ENCODE measurements around the gene ARHGEF17. TPM values are rescaled to one million over a fixed set of nuclear protein-coding genes. Genes with fewer than 3 reads are reported as not detected.

Gene ARHGEF17
- total and polyA plus RNA-seq, 2 experiments from 2014 or later, result 15.3 to 23.5 TPM

DNA sequence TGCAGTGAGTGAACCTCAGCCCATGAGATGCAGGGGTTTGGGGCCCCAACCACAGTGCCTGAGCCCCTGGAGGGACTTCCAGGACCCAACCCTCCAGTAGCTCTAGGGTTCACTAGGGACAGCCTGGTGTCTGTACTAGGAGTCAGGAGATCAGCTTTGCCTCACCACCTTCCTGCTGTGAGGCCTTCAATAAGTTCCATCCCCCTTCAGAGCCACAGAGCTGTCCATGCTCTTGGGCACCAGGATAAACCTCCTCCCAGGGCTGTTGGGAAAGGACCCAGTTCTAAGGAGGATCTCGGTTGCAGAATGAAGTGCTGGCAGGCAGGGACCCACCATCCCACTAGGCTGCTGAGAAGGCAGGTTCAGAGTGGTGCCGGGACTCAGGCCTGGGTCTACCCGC is 9.7 kb downstream of the ARHGEF17 start:
- H3K4me1 ChIP-seq (ENCODE audit: insufficient read depth), result peaks cover 57% of the 10 kb centered on the region
- H3K36me3 ChIP-seq (ENCODE audit: low read depth), result no peaks in the 10 kb centered on the region
- no peaks in the 10 kb centered on the region for H3K9me3 ChIP-seq (ENCODE audit: low read depth)
- no peak for TF ChIP-seq EZH2phosphoT487 (IDR thresholded peaks at IDR 0.05; ENCODE audit: insufficient read depth, low read depth)
- no peak for TF ChIP-seq EZH2 (IDR thresholded peaks at IDR 0.05; ENCODE audit: insufficient read depth, poor library complexity, severe bottlenecking)
- H3K27ac ChIP-seq, result no peak overlapping the region
- H3K4me2 ChIP-seq (ENCODE audit: unreplicated experiment), result no peak overlapping the region
- no peak overlapping the region for H2AFZ ChIP-seq
- WGBS, 2 experiments (ENCODE audit: low coverage in 1 of 2, low lambda C conversion rate in 2 of 2, missing lambda C conversion rate in 2 of 2), result 75 to 86% methylated on average over 1 to 3 of the region's 3 CpGs
- H3K4me3 ChIP-seq, result no peak overlapping the region
- H3K27me3 ChIP-seq (replicated peaks; ENCODE audit: insufficient read depth), result no peaks in the 10 kb centered on the region
- H4K20me1 ChIP-seq (ENCODE audit: insufficient read depth), result 0 out of 2 replicates have a peak, but pooled peaks cover 6% of the 10 kb centered on the region
- peaks cover 41% of the 10 kb centered on the region for H3F3A ChIP-seq (ENCODE audit: insufficient read depth)
- DNase-seq, result no peak
- H3K9me2 ChIP-seq (ENCODE audit: insufficient read depth), result no peaks in the 10 kb centered on the region
- no peak overlapping the region for H3K9ac ChIP-seq
- H3K79me2 ChIP-seq (ENCODE audit: insufficient read depth), result peaks cover 100% of the 10 kb centered on the region
- in situ Hi-C loops (cut with MboI), result no loop called here

GRCh38 chr11:73318501-73319011 is 10.5 kb downstream of the ARHGEF17 start:
- Histone ChIP-seq H3K4me2 (ENCODE audit: unreplicated experiment) (no peak overlapping the region), H3K27ac (no peak overlapping the region), H3F3A (ENCODE audit: insufficient read depth) (peaks cover 39% of the 10 kb centered on the region), H3K36me3 (ENCODE audit: low read depth) (no peaks in the 10 kb centered on the region), H4K20me1 (ENCODE audit: insufficient read depth) (0 out of 2 replicates have a peak, but pooled peaks cover 6% of the 10 kb centered on the region), H3K9me3 (ENCODE audit: low read depth) (no peaks in the 10 kb centered on the region), H3K4me1 (ENCODE audit: insufficient read depth) (peaks cover 56% of the 10 kb centered on the region), H2AFZ (no peak overlapping the region), H3K9ac (no peak overlapping the region), H3K9me2 (ENCODE audit: insufficient read depth) (no peaks in the 10 kb centered on the region), H3K79me2 (ENCODE audit: insufficient read depth) (peaks cover 100% of the 10 kb centered on the region), H3K27me3 (replicated peaks; ENCODE audit: insufficient read depth) (no peaks in the 10 kb centered on the region), H3K4me3 (no peak overlapping the region)
- no peak for DNase-seq
- WGBS, 2 experiments (ENCODE audit: low coverage in 1 of 2, low lambda C conversion rate in 2 of 2, missing lambda C conversion rate in 2 of 2), result 74 to 77% methylated on average over 8 of the region's 8 CpGs
- in situ Hi-C loops (cut with MboI), result no loop called here
- TF ChIP-seq EZH2phosphoT487 (IDR thresholded peaks at IDR 0.05; ENCODE audit: insufficient read depth, low read depth) (no peak), EZH2 (IDR thresholded peaks at IDR 0.05; ENCODE audit: insufficient read depth, poor library complexity, severe bottlenecking) (no peak)

DNA sequence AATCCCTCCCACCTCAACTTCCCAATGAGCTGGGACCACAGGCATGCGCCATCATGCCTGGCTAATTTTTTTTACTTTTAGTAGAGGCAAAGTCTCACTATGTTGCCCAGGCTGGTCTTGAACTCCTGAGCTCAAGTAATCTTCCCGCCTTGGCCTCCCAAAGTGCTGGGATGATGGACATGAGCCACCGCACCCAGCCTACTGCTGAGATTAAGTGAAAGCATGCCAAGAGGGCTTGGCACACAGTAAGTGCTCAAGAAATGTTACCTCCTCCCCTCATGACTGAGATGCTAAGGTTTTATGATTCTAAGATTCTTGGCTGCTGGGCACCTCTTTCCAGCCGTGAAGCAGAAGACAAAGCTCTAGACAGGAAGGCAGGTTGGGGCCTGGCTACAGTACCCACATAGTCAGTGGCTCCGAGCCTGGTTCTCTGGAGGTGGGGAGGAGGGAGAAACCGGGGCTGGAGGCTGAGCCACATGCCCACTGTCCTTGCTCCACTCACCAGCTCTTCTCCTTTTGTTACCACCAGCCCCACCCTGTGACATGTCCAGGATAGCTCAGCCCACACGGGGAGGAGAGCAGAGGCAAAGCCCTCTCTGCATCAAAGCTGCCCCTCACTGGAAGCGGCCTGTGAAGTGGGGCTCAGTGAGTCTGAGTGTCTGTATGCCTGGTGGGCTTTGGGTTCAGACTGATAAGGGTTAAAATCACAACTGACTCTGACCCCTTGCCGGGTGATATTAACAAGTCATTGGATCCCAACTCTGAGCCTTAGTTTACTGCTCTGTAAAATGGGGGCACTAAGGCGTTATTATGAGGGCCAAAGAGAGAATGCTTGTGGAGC is 12.9 kb downstream of the ARHGEF17 start:
- peak; percentile 65 for DNase-seq
- no peak overlapping the region for H3K4me3 ChIP-seq
- no peaks in the 10 kb centered on the region for H3K9me2 ChIP-seq (ENCODE audit: insufficient read depth)
- H3K36me3 ChIP-seq (ENCODE audit: low read depth), result no peaks in the 10 kb centered on the region
- H3K9ac ChIP-seq, result peak overlapping the region; percentile 59
- peaks cover 100% of the 10 kb centered on the region for H3K79me2 ChIP-seq (ENCODE audit: insufficient read depth)
- no peaks in the 10 kb centered on the region for H3K9me3 ChIP-seq (ENCODE audit: low read depth)
- TF ChIP-seq EZH2 (IDR thresholded peaks at IDR 0.05; ENCODE audit: insufficient read depth, poor library complexity, severe bottlenecking), result no peak
- no peak for TF ChIP-seq EZH2phosphoT487 (IDR thresholded peaks at IDR 0.05; ENCODE audit: insufficient read depth, low read depth)
- H3K4me2 ChIP-seq (ENCODE audit: unreplicated experiment), result peak overlapping the region; percentile 52
- H2AFZ ChIP-seq, result no peak overlapping the region
- H3K27me3 ChIP-seq (replicated peaks; ENCODE audit: insufficient read depth), result no peaks in the 10 kb centered on the region
- H3K4me1 ChIP-seq (ENCODE audit: insufficient read depth), result peaks cover 58% of the 10 kb centered on the region
- 39 to 46% methylated on average over 10 of the region's 10 CpGs for WGBS, 2 experiments (ENCODE audit: low coverage in 1 of 2, low lambda C conversion rate in 2 of 2, missing lambda C conversion rate in 2 of 2)
- peaks cover 34% of the 10 kb centered on the region for H3F3A ChIP-seq (ENCODE audit: insufficient read depth)
- in situ Hi-C loops (cut with MboI), result no loop called here
- H4K20me1 ChIP-seq (ENCODE audit: insufficient read depth), result 0 out of 2 replicates have a peak, but pooled peaks cover 6% of the 10 kb centered on the region
- peak overlapping the region; percentile 74 for H3K27ac ChIP-seq

DNA sequence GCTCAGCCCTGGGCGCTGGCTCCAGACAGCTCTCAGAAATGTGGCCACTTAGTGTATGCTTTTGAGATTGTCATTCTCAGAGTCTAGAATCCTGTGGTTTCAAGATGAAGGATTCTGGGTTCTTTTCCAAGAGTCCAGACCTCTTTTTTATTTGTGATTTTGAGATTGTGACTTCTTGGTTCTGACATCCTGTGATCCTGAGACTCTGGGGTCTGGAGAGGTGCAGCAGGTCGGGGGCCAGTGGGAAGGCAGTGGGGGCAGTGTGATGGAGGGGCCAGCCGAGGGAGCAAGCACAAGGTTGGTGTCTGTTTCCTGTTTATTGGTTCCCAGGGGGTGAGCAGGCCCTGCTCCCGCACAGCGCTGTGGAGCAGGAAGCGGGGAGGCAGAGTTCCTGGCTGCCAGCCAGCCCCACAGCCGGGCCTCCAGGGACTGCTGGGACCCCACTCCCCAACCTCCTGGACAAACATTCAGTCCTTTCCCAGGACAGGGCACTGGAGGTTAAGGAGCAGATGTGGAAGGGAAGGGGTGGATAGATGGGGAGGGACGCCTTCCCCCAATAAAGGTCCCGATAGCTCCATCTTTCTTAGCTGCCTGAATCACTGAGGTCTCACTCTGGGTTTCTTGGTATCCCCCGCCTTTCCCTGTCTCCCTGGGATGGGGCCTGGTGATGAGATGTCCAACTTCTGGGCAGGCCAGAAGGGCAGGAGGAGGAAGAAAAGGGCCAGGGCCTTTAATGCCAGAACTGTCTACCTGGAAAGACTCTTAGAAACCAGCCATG is 13.7 kb downstream of the ARHGEF17 start:
- H3K9me2 ChIP-seq (ENCODE audit: insufficient read depth), result no peaks in the 10 kb centered on the region
- no peak overlapping the region for H2AFZ ChIP-seq
- H4K20me1 ChIP-seq (ENCODE audit: insufficient read depth), result 0 out of 2 replicates have a peak, but pooled peaks cover 6% of the 10 kb centered on the region
- peaks cover 62% of the 10 kb centered on the region for H3K4me1 ChIP-seq (ENCODE audit: insufficient read depth)
- TF ChIP-seq EZH2phosphoT487 (IDR thresholded peaks at IDR 0.05; ENCODE audit: insufficient read depth, low read depth) (no peak), EZH2 (IDR thresholded peaks at IDR 0.05; ENCODE audit: insufficient read depth, poor library complexity, severe bottlenecking) (no peak)
- in situ Hi-C loops (cut with MboI), result no loop called here
- peaks cover 34% of the 10 kb centered on the region for H3F3A ChIP-seq (ENCODE audit: insufficient read depth)
- H3K9ac ChIP-seq, result peak overlapping the region; percentile 59
- WGBS, 2 experiments (ENCODE audit: low coverage in 1 of 2, low lambda C conversion rate in 2 of 2, missing lambda C conversion rate in 2 of 2), result 29 to 30% methylated on average over 10 of the region's 10 CpGs
- peak overlapping the region; percentile 74 for H3K27ac ChIP-seq
- DNase-seq, result peak; percentile 66
- peaks cover 100% of the 10 kb centered on the region for H3K79me2 ChIP-seq (ENCODE audit: insufficient read depth)
- no peak overlapping the region for H3K4me3 ChIP-seq
- H3K9me3 ChIP-seq (ENCODE audit: low read depth), result no peaks in the 10 kb centered on the region
- H3K27me3 ChIP-seq (replicated peaks; ENCODE audit: insufficient read depth), result no peaks in the 10 kb centered on the region
- H3K36me3 ChIP-seq (ENCODE audit: low read depth), result no peaks in the 10 kb centered on the region
- peak overlapping the region; percentile 52 for H3K4me2 ChIP-seq (ENCODE audit: unreplicated experiment)

All from GM23248 (cell line).